ENCODE data around the gene DVL2.

The DVL2 gene

GRCh38 chr17:7234083-7234951 is at the start of gene DVL2:
Gene DVL2, minus strand, starts transcription at chr17:7234517. Its CDS starts 255 bp downstream, at chr17:7234262.
- DNase-seq: peak; percentile 82 to 94

- DNase-seq: no peak
Measured at GRCh38 chr17:7283471-7284216, 49.3 kb upstream of the DVL2 start.

GRCh38 chr17:7282752-7283321 is 48.5 kb upstream of the DVL2 start:
- peak in 1 of 2 donors; percentile 12 for DNase-seq

GRCh38 chr17:7281953-7282751 is 47.8 kb upstream of the DVL2 start:
- DNase-seq: no peak

GRCh38 chr17:7281074-7281952 is 47.0 kb upstream of the DVL2 start, which contains the start of gene SLC2A4:
Gene SLC2A4, plus strand, starts transcription at chr17:7281718. Its CDS starts 217 bp downstream, at chr17:7281935.
- DNase-seq: peak; percentile 19 to 65

GRCh38 chr17:7280519-7281073 is 46.3 kb upstream of the DVL2 start:
- peak; percentile 59 to 84 for DNase-seq

GRCh38 chr17:7279448-7279847 is 45.1 kb upstream of the DVL2 start:
- no peak for DNase-seq

- no peak for DNase-seq
Measured at GRCh38 chr17:7266784-7267183, 32.5 kb upstream of the DVL2 start.

GRCh38 chr17:7263801-7264078 is 29.4 kb upstream of the DVL2 start:
- no peak for DNase-seq

GRCh38 chr17:7262935-7263800 is 28.9 kb upstream of the DVL2 start:
- DNase-seq: no peak

- no peak for DNase-seq
Measured at GRCh38 chr17:7262192-7262934, 28.0 kb upstream of the DVL2 start, which contains the start of gene CLDN7. Gene CLDN7, minus strand, starts transcription at chr17:7262478. Its CDS starts 435 bp downstream, at chr17:7262043.

- no peak for DNase-seq
Measured at GRCh38 chr17:7261379-7262191, 27.3 kb upstream of the DVL2 start.

GRCh38 chr17:7260651-7261378 is 26.5 kb upstream of the DVL2 start:
- no peak for DNase-seq

- DNase-seq: no peak
Measured at GRCh38 chr17:7260151-7260550, 25.8 kb upstream of the DVL2 start.

GRCh38 chr17:7259555-7259889 is 25.2 kb upstream of the DVL2 start:
- no peak for DNase-seq

GRCh38 chr17:7258731-7259554 is 24.6 kb upstream of the DVL2 start:
- DNase-seq: no peak

- DNase-seq: no peak
Measured at GRCh38 chr17:7256766-7257456, 22.6 kb upstream of the DVL2 start.

Measured in bone marrow (tissue), 2 donors.